H9 (cell line): ENCODE results near the gene DUSP1. TPM values are rescaled to one million over a fixed set of nuclear protein-coding genes. Genes with fewer than 3 reads are reported as not detected.

Experiments used
- DNase-seq: peaks from one replicate; pipeline ENCODE4 v3.0.0-alpha.2; 2017
- H2AFZ ChIP-seq: one replicate; pipeline ENCODE4 v1.6.1; 2013; ENCODE audit warnings: mild to moderate bottlenecking, low read length, control low read depth, moderate library complexity
- H2AK5ac ChIP-seq: 2 replicates; pipeline ENCODE4 v1.6.1; 2013; ENCODE audit warnings: low read length, control low read depth, mixed read lengths; ENCODE audit not compliant: insufficient read length
- H2BK120ac ChIP-seq: one replicate; pipeline ENCODE4 v1.6.1; 2013; ENCODE audit warnings: low read depth, mild to moderate bottlenecking, low read length, control low read depth, inconsistent platforms; ENCODE audit not compliant: poor library complexity, severe bottlenecking
- H2BK12ac ChIP-seq: 2 replicates; pipeline ENCODE4 v1.6.1; 2013; ENCODE audit warnings: low read length, control low read depth, mixed read lengths, low read depth; ENCODE audit not compliant: insufficient read length
- H2BK15ac ChIP-seq: 2 replicates; pipeline ENCODE4 v1.6.1; 2013; ENCODE audit warnings: low read depth, low read length, control low read depth
- H2BK20ac ChIP-seq: one replicate; pipeline ENCODE4 v1.6.1; 2013; ENCODE audit warnings: low read depth, mild to moderate bottlenecking, low read length, control low read depth, inconsistent platforms; ENCODE audit not compliant: poor library complexity, severe bottlenecking
- H2BK5ac ChIP-seq: 2 replicates; pipeline ENCODE4 v1.6.1; 2013; ENCODE audit warnings: low read length, control low read depth, mixed read lengths; ENCODE audit not compliant: insufficient read length
- H3K14ac ChIP-seq: 2 replicates; pipeline ENCODE4 v1.6.1; 2013; ENCODE audit warnings: low read length, control low read depth; ENCODE audit not compliant: insufficient read depth
- H3K18ac ChIP-seq: 2 replicates; pipeline ENCODE4 v1.6.1; 2013; ENCODE audit warnings: low read depth, mild to moderate bottlenecking, mixed read lengths, low read length, control low read depth; ENCODE audit not compliant: insufficient read length
- H3K23ac ChIP-seq: 2 replicates; pipeline ENCODE4 v1.6.1; 2013; ENCODE audit warnings: low read length, control low read depth, mixed read lengths, low read depth; ENCODE audit not compliant: insufficient read length
- H3K23me2 ChIP-seq: 2 replicates; pipeline ENCODE4 v1.6.1; 2013; ENCODE audit warnings: low read depth, mild to moderate bottlenecking, mixed read lengths, low read length, control low read depth; ENCODE audit not compliant: insufficient read length, poor library complexity, severe bottlenecking
- H3K27ac ChIP-seq: 2 replicates; pipeline ENCODE4 v1.5.1; 2013; ENCODE audit warnings: low read length, control low read depth, mixed read lengths, low read depth; ENCODE audit not compliant: insufficient read length
- H3K27me3 ChIP-seq: 2 replicates; pipeline ENCODE4 v1.6.1; 2013; ENCODE audit warnings: low read length, control low read depth, inconsistent platforms; ENCODE audit not compliant: insufficient read depth
- H3K4ac ChIP-seq: 2 replicates; pipeline ENCODE4 v1.6.1; 2013; ENCODE audit warnings: low read depth, mild to moderate bottlenecking, control low read depth, inconsistent platforms, low read length, moderate library complexity
- H3K4me1 ChIP-seq: 2 replicates; pipeline ENCODE4 v1.6.1; 2013; ENCODE audit warnings: low read length, control low read depth, inconsistent platforms; ENCODE audit not compliant: insufficient read depth
- H3K4me2 ChIP-seq: 2 replicates; pipeline ENCODE4 v1.6.1; 2013; ENCODE audit warnings: low read length, control low read depth, mixed read lengths; ENCODE audit not compliant: insufficient read length, insufficient read depth
- H3K56ac ChIP-seq: 2 replicates; pipeline ENCODE4 v1.6.1; 2013; ENCODE audit warnings: low read depth, mild to moderate bottlenecking, mixed read lengths, low read length, control low read depth; ENCODE audit not compliant: insufficient read length
- H3K79me1 ChIP-seq: 2 replicates; pipeline ENCODE4 v1.6.1; 2013; ENCODE audit warnings: low read depth, mild to moderate bottlenecking, moderate library complexity, low read length, control low read depth, inconsistent platforms; ENCODE audit not compliant: insufficient read depth, poor library complexity, severe bottlenecking
- H3K79me2 ChIP-seq: 2 replicates; pipeline ENCODE4 v1.6.1; 2013; ENCODE audit warnings: low read length, control low read depth, inconsistent platforms; ENCODE audit not compliant: insufficient read depth
- H3K9ac ChIP-seq: 2 replicates; pipeline ENCODE4 v1.6.1; 2013; ENCODE audit warnings: low read length, control low read depth, mixed read lengths; ENCODE audit not compliant: insufficient read length; ENCODE audit errors: extremely low read depth
- H3K9me3 ChIP-seq: one replicate; pipeline ENCODE4 v1.6.1; 2013; ENCODE audit warnings: low read depth, low read length, inconsistent platforms; ENCODE audit not compliant: control insufficient read depth
- H3T11ph ChIP-seq: one replicate; pipeline ENCODE4 v1.6.1; 2013; ENCODE audit warnings: mild to moderate bottlenecking, low read length, control low read depth, inconsistent platforms
- H4K20me1 ChIP-seq: one replicate; pipeline ENCODE4 v1.6.1; 2013; ENCODE audit not compliant: control insufficient read depth, insufficient read length, insufficient read depth
- H4K5ac ChIP-seq: 2 replicates; pipeline ENCODE4 v1.6.1; 2013; ENCODE audit warnings: low read depth, mild to moderate bottlenecking, mixed read lengths, low read length, control low read depth; ENCODE audit not compliant: insufficient read length
- H4K8ac ChIP-seq: replicated peaks from 2 replicates; pipeline ENCODE4 v1.6.1; 2013; ENCODE audit warnings: low read length, control low read depth, mixed read lengths, low read depth; ENCODE audit not compliant: insufficient read length
- H4K91ac ChIP-seq: 2 replicates; pipeline ENCODE4 v1.6.1; 2013; ENCODE audit warnings: low read depth, mild to moderate bottlenecking, moderate library complexity, mixed read lengths, low read length, control low read depth; ENCODE audit not compliant: insufficient read length
- H3K27ac Mint-ChIP-seq, 3 experiments: 2 replicates in 2 of 3; 3 replicates in 1 of 3; pipeline ENCODE4 v1.8.0; 2020 to 2021; ENCODE audit warnings: mixed read lengths in 3 of 3, mild to moderate bottlenecking in 1 of 3, moderate library complexity in 1 of 3
- H3K27me3 Mint-ChIP-seq: 2 replicates; pipeline ENCODE4 v1.8.0; 2021; ENCODE audit warnings: low read depth, mild to moderate bottlenecking, moderate library complexity, mixed read lengths
- H3K36me3 Mint-ChIP-seq, 3 experiments: 2 replicates in 2 of 3; 3 replicates in 1 of 3; pipeline ENCODE4 v1.8.0; 2020 to 2021; ENCODE audit warnings: low read depth in 3 of 3, mixed read lengths in 3 of 3; ENCODE audit not compliant: insufficient read depth in 1 of 3
- H3K4me1 Mint-ChIP-seq, 2 experiments: 2 replicates each; pipeline ENCODE4 v1.8.0; 2020; ENCODE audit warnings: mixed read lengths in 2 of 2
- H3K4me3 Mint-ChIP-seq, 2 experiments: 2 replicates in 1 of 2; 3 replicates in 1 of 2; pipeline ENCODE4 v1.8.0; 2020 to 2021; ENCODE audit warnings: mild to moderate bottlenecking in 2 of 2, mixed read lengths in 2 of 2, moderate library complexity in 1 of 2
- H3K9me3 Mint-ChIP-seq, 2 experiments: 2 replicates in 1 of 2; 3 replicates in 1 of 2; pipeline ENCODE4 v1.8.0; 2020; ENCODE audit warnings: mild to moderate bottlenecking in 2 of 2, mixed read lengths in 2 of 2, moderate library complexity in 1 of 2
- WGBS: extraction: QIAGEN DNeasy Blood & Tissue Kit; methylation state at CpG from one replicate; pipeline ENCODE4 v1.1.7; 2013; ENCODE audit warnings: missing lambda C conversion rate, low lambda C conversion rate, mixed read lengths; ENCODE audit not compliant: insufficient read length; ENCODE audit errors: extremely low coverage; 5-methylcytosine and 5-hydroxymethylcytosine counted together
- long read RNA-seq: library from polyadenylated mRNA; unstranded; transcript quantifications from one replicate; pipeline ENCODE4 v2.0.0, GENCODE V29; 2020
- total RNA-seq: library from RNA; stranded (reverse); gene quantifications from 2 replicates; pipeline ENCODE4 v1.2.1, GENCODE V29; 2021
- TF ChIP-seq, protein P1 (sequence below): fragments of 200-600 bp; sonication (generic); conservative IDR thresholded peaks from 3 replicates; pipeline ENCODE4 v1.8.0; 2021; ENCODE audit warnings: antibody characterized with exemption, mild to moderate bottlenecking

DUSP1 gene
- total RNA-seq, result 10.9 and 11.3 TPM in 2 replicates
- long read RNA-seq, transcript DUSP1-201 (4 exons, 2,019 nt), result major isoform, 68 of 77 reads
- long read RNA-seq, partial matches to known transcripts, result 3 of 77 reads
- long read RNA-seq, other reads (novel, unspliced or antisense), result 6 of 77 reads

- peak; percentile 96 for DNase-seq
- Histone ChIP-seq H3K4me1 (no peaks in the 10 kb centered on the region), H3K4ac (no peak within 1 kb of the TSS; the same call in 1 of the 2 replicates), H2AK5ac (no peak within 1 kb of the TSS), H3K4me2 (peak within 1 kb of the TSS; percentile 63), H3K23ac (no peak within 1 kb of the TSS), H3K9ac (peak within 1 kb of the TSS; percentile 70), H4K5ac (no peak within 1 kb of the TSS), H4K8ac (no peak within 1 kb of the TSS), H3K79me1 (no peaks in the 10 kb centered on the region), H2BK15ac (no peak within 1 kb of the TSS; the same call in 1 of the 2 replicates), H4K20me1 (no peaks in the 10 kb centered on the region), H3K56ac (no peak within 1 kb of the TSS), H3K27ac (no peak within 1 kb of the TSS), H2BK12ac (peak within 1 kb of the TSS; percentile 31), H2AFZ (no peak within 1 kb of the TSS), H3K27me3 (peaks cover 2% of the 10 kb centered on the region; the same call in 1 of the 2 replicates), H2BK5ac (no peak within 1 kb of the TSS), H2BK120ac (peak within 1 kb of the TSS; percentile 41), H3K9me3 (no peaks in the 10 kb centered on the region), H3K14ac (peak within 1 kb of the TSS; percentile 94), H2BK20ac (peak within 1 kb of the TSS; percentile 13), H3K23me2 (peaks cover 13% of the 10 kb centered on the region), H4K91ac (no peak within 1 kb of the TSS), H3T11ph (no peak within 1 kb of the TSS), H3K18ac (peak within 1 kb of the TSS; percentile 96), H3K79me2 (no peaks in the 10 kb centered on the region)
- TF ChIP-seq, protein P1, sequence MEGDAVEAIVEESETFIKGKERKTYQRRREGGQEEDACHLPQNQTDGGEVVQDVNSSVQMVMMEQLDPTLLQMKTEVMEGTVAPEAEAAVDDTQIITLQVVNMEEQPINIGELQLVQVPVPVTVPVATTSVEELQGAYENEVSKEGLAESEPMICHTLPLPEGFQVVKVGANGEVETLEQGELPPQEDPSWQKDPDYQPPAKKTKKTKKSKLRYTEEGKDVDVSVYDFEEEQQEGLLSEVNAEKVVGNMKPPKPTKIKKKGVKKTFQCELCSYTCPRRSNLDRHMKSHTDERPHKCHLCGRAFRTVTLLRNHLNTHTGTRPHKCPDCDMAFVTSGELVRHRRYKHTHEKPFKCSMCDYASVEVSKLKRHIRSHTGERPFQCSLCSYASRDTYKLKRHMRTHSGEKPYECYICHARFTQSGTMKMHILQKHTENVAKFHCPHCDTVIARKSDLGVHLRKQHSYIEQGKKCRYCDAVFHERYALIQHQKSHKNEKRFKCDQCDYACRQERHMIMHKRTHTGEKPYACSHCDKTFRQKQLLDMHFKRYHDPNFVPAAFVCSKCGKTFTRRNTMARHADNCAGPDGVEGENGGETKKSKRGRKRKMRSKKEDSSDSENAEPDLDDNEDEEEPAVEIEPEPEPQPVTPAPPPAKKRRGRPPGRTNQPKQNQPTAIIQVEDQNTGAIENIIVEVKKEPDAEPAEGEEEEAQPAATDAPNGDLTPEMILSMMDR, result peak; percentile 59
- H3K9me3 Mint-ChIP-seq, result no peaks in the 10 kb centered on the region; a peak in 1 of 5 replicates
- H3K4me1 Mint-ChIP-seq, result peaks cover 22 to 34% of the 10 kb centered on the region in 2 experiments
- peak within 1 kb of the TSS; percentile 84 to 94 for H3K4me3 Mint-ChIP-seq
- H3K36me3 Mint-ChIP-seq, result peaks cover 11 to 25% (median 23%) of the 10 kb centered on the region in 3 experiments
- H3K27ac Mint-ChIP-seq, result peak within 1 kb of the TSS; percentile 87 to 97 (median 89); a peak in 6 of 7 replicates
- peaks cover 35% of the 10 kb centered on the region for H3K27me3 Mint-ChIP-seq
- WGBS, result no CpG with 5 or more reads among the region's 89 CpGs
Observed at GRCh38 chr5:172770675-172771438, at the start of gene DUSP1. TSS of gene DUSP1 (minus strand) at chr5:172771195. CDS start at chr5:172770952, 243 bp downstream.
